HG03139 (cell line): ENCODE results near the gene DCST1.
A peak's percentile ranks its signal among the peaks of the same experiment; 100 is the strongest.

Source experiments
- ATAC-seq: cut with Tn5 transposase; IDR thresholded peaks from one replicate; pipeline ENCODE4 v1.9.1; 2021; ENCODE audit not compliant: unreplicated experiment

DCST1 gene

DNA sequence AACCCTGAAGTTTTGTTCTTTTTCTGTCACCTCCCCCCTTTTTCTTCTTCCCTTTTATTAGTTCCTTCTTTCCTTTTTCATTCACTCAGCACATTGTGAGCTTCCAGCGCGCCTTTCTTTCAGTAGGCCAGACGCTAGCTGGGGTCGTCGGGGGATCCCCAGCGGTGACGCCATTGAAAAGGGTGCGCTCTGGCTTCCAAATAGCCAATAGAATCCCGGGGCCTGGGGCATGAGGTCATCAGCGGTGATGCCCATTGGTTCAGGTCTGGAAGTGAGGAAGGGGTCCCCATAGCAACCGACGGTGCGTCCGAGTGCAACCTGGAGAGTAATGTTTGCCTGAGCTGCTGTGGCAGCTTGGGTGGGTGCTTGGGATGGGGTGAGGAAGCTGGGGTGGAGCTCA, 38.1 kb downstream of the DCST1 start:
- no peak for ATAC-seq

DNA sequence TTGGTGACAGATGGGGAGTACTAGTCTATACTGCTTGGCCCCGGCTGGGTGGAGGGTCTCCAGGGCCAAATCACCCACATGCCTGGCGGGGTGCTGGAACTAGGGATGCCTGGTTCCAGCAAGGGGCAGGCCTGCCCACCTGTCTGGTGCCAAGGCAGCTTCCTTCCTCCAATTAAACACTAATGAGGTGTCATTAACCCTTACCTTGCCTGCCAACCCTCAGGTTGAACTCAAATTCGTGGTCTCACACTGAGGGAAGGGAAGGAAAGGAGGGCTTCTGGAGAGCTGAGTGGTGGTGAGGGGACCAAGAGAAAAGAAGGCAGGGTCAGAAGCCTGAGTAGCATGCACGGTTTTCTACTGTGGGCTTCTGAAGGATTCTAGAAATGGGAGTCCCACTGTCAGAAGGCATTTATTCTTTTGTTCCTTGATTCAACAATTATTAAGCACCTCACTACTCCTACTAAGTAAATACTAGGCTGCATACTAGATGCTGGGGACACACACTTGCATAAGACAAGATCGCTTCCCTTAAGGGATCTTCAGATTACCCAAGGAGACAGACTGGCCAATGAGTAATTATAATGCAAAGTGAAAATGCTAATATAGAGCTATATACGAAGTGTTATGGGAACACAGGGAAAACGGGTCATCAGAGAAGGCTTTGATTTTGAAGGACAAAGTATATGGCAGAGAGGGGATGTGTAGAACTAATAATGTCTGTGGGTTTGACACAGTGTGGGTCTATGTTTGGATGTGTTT, 39.1 kb downstream of the DCST1 start:
- ATAC-seq: no peak

DNA sequence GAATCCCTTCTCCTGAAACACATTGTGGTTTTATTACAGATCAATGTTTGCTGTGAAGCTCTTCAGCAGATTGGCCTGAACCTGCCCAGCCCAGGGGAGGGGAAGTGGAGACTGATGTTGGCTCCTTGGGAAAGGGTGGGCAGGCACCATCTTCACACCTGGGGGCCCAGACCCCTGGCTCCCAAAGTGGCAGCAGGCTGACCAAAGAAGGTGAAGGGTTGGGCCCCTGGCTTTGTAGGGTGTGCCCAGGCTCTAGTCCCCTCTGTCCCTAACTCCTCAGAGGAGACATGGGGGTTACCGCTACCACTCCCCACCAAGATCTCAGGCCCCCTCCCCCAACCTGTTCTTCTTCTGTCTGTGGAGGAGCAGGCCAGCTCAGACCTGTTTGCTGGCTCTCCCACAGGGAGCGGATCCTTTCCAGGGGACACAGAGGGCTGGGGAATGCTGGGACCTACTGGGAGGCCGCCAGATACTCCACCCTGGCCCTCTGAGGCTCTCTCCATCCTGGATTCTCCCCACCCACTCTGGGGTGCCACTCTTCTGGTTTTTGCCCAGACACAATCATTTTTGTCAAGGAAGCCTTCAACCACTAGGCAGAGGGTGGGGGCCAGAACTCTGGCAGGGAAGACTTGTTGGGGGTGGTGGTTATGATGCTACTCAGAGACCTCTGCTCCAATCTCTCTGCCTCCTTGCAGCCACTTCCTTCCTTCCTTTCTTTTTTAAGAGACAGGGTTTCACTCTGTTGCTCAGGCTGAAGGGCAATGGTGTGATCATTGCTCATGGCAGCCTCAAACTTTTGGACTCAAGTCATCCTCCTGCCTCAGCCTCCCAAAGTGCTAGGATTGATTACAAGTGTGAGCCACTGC, 40.0 kb downstream of the DCST1 start:
- no peak for ATAC-seq

DNA sequence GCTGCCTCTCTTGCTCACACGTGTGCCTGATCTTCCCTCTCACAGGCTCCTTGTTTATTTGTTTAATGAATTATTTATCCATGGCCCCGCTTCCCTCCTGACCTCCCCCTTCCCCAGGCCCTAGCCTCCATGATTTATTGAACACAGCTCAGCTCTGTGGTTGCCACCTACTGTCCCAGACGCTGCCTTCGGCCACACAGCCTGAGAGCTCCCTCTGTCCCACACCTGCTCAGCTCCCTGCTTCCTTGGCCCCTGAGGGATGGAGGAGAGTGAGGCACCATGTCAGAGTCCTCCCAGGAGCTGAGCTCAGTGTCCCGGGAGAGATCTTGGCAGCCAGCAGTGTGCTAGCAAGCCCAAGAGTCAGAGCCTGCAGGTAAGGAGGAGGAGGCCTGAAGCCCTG, 41.9 kb downstream of the DCST1 start:
- no peak for ATAC-seq

DNA sequence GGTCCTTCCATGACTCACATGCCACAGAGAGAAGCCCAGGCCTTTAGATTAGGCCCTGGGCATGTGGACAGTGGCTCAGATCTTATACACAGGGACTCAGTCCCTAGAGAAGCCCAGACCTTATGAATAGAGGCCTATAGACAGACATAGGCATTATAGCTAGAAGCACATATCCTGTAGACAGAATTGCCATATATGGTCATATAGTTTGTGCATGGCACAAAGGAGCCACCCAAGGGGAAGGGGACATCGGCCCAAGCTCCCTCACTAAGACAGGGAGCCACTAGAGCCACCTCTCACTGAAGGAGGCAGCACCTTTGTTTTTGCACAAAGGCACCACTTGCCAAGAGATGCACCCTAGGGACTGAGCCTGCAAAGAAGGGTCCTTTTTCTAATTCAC, 42.7 kb downstream of the DCST1 start:
- ATAC-seq: no peak

DNA sequence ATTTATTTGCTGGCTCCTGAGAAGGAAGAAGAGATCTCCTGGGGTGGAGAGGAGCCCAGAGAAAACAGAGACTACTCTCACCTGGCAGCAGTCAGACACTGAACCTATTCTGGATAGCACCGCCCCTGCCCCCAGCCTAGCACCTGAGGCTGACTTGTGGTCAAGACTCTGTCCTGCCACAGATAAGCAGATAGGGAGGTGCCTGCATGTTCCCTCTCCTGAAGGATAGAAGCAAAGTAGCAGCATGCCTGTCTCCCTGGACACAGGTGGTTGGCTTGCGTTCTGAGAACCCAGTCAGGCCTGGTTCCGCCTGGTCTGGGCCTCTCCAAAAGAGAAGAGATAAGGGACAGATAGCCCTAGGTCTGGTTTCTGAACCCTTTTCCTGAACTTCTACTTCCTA, 43.7 kb downstream of the DCST1 start:
- ATAC-seq: no peak

DNA sequence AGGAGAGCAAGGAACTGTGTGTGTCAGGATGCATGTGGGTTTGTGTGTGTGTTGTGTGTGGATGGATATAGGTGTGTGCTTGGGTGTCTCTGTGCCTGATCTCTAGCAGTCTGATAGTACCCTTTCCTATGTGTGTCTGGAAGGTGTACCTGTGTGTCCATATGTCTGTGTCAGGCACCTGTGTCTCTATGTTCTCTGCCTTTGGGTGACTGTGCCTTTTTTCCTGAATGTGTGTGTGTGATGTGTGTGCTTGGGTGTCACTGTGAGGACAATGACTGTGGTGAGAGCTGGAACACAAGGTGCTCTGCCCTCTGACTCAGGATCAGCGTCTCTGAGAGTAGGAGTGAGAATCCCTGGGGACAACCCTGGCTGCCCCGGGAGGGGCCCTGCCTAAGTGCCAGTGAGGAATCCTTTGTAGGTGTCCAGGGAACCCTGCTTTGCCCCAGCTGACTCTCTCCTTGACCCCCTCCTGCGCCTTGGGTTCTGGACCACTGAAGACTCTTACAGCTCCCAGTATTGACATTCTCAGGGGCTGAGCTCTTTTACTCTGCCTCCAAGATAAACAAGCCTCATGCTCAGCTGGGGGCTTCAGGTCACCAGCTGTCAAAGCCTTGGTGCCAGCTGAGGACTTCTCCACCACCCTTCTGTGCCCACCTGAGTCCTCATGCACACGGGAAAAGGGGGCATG, 44.3 kb downstream of the DCST1 start:
- no peak for ATAC-seq

DNA sequence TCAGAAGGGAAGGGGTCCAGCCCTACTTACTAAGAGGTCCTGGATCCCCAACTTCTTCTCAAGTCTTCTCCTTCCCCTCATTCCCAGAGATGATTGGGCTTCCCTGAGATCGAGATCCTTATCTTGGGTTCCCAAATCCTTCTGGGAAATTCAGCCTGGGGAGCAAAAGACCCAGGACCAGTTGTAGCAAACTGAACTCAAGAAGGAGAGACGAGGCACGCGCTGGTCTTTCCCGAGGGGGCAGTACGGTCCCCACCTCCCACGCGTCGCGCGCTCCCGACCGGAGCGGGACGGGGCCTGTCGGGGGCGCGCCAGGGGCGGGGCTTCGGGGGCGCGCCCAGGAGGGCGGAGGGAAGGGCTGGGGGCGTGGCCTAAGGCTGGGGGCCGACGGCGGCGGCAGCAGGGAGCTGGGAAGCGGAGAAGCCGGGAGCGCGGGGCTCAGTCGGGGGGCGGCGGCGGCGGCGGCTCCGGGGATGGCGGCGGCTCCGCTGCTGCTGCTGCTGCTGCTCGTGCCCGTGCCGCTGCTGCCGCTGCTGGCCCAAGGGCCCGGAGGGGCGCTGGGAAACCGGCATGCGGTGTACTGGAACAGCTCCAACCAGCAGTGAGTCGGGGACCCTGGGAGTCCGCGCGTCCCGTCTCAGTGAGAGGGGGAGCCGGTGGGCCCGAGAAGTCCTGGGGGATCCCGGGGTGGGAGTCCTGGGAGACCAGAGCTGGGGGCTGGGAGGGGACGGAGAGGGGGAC, 45.0 kb downstream of the DCST1 start, which contains the start of gene EFNA3:
EFNA3 (plus strand) TSS at position 369 of the 741 bp plus-strand sequence; CDS start at position 474, 105 bp downstream.
- ATAC-seq: no peak

DNA sequence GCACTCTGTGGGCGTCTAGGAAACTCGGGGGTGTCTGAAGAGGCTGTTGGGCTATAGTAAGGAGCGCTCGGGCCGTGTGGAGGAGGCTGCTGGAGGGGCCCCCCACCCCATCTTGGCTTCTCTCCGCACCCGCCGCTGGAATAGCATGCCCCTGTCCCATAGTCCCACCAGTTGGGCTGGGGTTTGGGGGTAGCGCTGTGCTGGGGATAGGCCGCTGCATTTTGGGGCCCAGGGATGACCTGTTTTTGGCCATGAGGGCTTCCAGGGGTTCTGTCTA, 45.5 kb downstream of the DCST1 start:
- ATAC-seq: no peak

DNA sequence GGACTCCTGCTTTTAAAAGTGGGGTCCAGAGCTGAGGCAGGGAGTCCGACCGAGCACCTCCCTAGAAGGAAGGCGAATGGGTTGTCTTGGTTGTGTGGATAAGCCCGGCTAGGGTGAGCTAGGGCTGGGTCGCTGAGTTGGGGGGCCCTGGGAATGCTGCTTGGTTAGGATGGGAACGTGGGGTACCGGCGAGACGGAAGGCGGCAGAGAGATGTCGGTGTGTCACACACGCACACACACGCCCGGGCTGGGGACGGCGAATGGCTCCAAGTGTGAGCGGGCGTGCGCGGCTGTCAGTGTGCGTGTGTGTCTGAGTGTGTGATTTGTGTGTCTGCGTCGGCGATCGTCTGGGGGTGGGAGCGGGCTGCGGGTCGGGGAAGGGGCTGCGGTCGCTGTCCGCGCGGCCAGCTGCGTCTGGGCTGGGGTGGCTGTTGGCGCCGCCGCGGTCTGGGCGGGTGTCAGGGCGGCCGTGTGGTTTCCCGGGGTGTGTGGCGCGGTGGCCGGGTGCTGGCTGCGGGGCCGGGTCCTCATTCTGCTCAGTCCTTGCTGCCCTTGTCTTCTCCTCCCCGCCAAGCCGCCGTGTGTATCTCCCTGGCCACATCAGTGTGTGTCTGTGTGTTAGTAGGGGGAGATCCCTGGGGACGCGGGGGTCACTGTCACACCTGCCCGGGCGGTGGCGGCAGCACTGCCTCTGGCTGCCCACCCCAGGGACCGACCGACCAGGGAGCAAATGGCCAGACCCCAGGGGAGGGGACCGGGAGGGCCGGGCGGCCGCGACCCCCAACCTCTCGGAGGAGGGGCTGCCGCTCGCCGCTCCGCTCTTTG, 46.1 kb downstream of the DCST1 start:
- no peak for ATAC-seq

DNA sequence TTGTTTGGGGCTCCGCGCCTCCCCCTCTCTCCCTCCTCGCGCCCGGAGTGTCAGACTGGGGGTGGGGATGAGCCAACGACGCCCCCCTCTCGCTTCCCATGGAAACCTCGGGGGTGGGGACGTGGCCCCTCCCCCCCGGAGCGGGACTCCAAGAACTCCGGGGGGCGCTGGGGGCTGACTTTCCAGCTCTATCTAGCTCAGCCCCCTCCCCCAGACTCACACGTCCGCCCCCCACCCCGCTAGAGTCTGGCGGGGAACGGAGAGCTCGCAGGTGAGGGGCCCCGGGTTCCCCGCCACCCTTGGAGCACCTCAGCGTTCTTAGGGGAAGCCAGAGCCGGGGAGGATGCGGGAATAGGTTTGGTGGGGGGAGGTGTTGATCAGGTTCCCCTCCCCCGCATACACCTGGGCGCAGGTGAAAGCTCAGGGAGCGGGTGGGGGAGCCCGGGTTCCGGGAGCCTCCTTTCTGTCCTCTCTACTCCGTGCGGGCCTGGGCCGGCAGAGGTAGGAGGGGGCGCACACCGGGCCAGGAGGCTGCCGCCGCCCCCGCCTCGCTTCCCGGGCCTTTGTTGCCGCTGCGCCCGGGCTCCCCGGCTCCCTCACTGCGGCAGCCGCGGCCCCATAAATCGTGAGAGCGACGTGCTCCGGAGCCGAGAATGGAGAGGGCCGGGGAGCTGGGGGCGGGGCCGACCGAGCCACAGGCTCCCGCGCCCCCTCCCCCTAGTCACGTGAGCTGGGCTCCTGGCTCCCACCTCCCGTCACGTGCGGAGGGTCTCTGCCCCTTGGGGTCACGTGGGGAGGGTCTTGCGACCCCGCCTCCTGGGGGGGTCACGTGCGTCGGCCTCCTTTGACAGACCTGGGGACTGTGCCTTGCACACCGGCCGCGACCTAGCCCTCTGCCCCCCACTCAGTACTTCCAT, 46.9 kb downstream of the DCST1 start:
- no peak for ATAC-seq

DNA sequence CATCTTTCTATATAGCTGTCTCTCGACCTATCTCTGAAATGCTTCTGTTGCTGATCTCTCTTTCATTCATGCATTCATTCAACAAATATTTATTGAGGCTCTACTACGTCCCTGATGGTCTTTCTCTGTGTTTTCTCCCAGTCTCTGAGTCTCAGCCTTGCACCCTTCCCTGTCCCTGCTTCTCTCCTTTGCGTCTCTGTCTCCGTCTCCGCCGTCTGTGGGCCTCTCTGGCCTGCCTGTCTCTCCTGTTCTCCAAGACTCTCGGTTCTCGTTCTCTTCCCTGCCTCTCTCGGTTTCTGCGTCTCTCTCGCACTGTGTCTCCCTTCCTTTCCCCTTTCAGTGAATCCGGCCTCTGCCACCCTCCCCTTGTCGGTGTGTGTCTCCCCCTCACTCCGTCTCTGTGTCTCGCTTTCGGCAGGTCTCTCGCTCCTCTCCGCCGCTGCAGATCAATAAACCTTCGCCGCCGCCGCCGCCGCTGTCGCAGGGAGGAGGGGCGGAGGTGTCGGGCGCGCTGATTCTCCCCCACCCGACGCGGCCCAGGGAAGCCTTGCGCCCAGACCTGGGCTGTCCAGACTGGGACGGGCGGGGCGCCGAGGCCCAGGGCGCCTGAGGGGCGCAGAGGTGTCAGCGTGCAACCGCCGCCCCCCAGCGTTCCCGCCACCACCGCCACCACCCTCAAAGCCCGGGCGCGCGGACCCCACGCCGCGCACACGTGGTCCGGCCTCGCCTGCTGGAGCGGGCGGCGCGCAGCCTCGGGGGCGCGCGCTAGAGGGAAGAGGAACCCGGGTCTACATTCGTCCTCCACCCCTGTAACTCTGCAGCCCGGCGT, 48.1 kb downstream of the DCST1 start:
- no peak for ATAC-seq

DNA sequence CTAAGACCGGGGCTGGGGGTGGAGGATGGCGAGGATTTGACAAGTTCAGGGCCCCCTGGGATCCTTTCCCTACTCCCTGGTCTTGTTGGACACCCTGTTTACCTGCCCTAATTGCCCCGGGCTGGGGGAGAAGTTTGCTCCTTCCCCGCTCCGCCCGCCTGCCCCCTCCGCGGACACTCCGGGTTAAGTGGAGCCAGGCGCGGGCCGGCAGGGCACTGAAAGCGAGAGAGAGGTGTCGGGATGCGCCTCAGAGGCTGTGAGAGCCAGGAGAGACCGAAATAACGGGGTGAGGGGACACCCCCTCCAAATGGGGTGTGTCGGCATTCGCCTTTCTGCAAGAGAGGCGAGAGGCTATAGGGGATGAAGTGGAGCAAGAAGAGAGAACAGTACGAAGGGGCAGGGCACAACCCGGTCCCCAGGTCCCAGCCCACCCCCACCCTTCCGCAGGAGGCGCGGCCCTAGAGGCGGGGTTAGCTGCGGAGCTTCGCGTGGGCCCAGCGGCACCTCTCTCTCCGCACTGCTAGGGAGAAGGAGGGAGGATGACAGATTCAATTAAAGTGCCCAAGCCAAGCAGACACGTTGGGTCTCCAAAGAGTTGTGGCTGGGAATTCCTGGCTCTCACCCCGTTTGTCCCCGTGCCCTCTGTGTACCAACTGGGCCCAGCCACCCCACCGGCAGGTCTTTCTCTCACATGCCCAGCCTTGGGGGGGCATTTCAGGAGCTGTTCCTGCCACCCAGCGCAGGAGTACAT, 48.9 kb downstream of the DCST1 start:
- ATAC-seq: no peak

DNA sequence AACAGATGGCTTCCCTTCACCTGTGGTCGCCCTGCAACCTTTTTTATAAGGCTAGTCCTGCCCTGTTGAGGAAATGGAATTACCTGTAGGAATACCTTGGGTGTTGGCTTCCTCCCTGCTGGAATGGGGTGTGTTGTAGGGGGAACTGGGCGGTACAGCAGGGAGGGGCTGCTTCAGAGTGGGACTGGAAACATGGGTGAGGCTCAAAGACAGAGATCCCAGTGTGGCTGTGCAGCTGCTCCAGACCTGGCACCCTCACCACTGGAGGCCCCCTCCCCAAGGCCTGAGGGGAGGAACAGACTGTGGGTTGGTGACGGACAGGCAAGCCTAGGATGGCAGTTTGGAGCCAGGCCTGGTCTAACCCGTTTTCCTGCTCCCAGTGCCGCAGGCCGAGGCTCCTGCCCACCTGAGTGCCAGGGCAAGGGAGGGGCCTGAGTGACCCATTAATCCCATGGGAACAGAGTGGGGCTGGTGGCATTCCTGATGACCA, 49.5 kb downstream of the DCST1 start:
- no peak for ATAC-seq

DNA sequence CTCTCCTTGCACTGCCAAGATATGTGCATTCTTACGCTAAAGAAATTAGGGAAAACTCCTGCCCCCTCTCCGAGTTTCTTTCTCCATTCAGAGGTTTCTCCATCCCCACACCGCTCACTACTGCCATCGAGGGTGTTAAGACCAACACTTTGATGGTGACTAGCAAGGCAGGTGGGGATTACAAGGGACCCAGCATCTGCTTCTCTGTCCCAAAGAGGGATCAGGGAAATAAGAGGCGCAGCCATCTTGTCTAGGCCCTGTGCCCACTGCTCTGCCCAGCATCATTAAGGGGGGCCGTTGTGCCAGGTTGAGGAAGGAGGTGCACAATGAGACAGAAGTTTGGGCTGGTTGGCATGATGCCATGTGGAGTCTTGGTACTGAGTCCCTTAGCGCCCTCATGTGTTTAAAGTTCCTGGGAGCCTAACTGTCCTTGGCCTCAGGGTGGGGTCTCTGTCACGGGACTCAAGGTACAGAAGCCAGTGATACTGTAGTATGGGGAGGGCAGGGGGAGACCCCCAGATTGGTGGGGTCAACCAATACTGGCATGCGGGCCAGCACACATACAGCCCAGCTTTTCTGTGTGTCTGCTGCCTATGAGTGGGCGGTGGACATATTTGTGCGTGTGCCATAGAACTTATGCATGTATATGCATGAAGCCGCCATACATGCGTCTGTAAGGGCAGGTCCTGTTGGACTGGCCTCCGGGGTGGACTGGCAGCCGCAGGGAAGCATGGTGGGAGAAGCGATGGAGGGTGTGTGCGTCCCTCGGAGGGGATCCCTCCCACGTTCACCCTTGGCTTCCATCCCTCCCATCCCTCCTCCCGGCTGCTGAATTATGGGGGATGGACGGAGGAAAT, 50.5 kb downstream of the DCST1 start:
- no peak for ATAC-seq

DNA sequence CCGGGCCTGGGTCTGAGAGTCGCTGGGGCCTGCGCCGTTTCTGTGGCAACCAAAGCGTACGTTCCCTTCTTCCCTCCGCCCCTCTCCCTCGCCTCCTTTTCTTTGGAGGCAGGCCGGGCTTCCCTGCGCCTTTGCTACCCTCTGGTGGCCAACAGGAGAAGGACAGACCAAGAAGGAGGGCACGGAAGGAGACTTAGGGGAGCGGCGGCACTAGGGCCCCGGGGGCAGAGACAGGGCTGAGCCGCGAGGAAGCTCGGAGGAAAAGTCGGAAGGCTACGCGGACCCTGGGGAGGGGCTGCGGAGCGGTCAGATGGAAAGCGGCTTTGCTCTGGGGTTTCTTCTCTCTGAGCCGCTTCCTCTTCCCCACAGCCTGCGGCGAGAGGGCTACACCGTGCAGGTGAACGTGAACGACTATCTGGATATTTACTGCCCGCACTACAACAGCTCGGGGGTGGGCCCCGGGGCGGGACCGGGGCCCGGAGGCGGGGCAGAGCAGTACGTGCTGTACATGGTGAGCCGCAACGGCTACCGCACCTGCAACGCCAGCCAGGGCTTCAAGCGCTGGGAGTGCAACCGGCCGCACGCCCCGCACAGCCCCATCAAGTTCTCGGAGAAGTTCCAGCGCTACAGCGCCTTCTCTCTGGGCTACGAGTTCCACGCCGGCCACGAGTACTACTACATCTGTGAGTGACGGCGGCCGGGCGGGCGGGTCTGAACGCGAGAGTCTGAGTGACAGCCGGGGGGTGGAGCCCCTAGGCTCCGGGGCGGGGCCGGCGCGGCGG, 51.3 kb downstream of the DCST1 start:
- ATAC-seq: peak; percentile 63
